ENCODE data around the gene ADAMTS2.

GRCh38 chr5:179138568-179138925 lies 206.7 kb downstream of the ADAMTS2 start:
- TF ChIP-seq CTCF (IDR thresholded peaks at IDR 0.05; ENCODE audit: extremely low read depth in 1 of 2, insufficient read depth in 1 of 2, low read depth in 1 of 2, low read length in 2 of 2) (no peak), EZH2 (IDR thresholded peaks at IDR 0.05; ENCODE audit: borderline replicate concordance, low read depth, low read length, severe bottlenecking) (no peak), JUN (IDR thresholded peaks at IDR 0.05; ENCODE audit: borderline replicate concordance, insufficient read depth, insufficient read length, low read depth) (no peak), POLR2A (IDR thresholded peaks at IDR 0.05; ENCODE audit: low read depth, low read length) (no peak)
